ENCODE results near the gene ZEB2.

Gene ZEB2

DNA sequence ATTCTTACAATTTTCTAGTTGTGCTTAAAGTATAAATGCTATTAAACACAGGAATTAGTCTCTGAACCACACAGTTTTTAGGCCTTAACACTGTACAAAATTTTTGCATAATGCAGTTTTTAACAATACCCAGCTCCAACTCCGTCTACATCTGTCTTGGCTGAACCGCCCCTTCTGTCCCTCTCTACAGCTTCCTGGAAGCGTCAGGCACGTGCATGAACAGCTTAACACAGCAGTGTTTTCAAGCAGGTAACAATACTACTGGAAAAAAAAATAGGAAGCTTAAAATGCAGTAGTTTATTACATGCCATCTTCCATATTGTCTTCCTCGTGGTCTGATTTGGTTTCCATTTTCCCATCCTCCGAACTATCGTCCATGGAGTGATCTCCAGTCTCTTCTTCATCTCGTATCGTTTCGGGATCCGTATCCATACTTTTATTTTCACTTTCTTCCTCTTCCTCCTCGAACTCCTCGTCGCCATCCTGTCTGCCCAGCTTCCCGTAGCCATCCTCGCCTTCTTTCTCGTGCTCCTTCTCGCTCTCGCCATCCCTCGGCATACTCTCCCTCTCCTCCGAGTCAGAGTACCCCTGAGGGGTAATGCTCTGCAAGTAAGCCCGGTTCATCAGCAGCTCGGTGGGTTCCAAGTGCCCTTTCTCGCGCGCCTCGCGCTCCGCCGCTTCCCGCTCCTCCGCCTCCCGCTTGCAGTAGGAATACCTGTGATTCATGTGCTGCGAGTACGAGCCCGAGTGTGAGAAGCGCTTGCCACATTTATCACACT, 130.6 kb downstream of the ZEB2 start:
- Histone ChIP-seq H3K36me3 (ENCODE audit: control insufficient read depth in 1 of 2, insufficient read depth in 2 of 2, low read length in 2 of 2) (peaks cover 0 to 9% of the 10 kb centered on the region in 2 donors), H3K4me1 (ENCODE audit: control insufficient read depth in 1 of 2, insufficient read depth in 2 of 2, low read length in 2 of 2) (peaks cover 0 to 3% of the 10 kb centered on the region in 2 donors), H3K9me3 (ENCODE audit: control insufficient read depth in 1 of 2, low read length in 2 of 2) (no peaks in the 10 kb centered on the region), H3K27ac (ENCODE audit: low read length) (no peak overlapping the region), H3K27me3 (ENCODE audit: low read depth, low read length) (no peaks in the 10 kb centered on the region), H3K4me3 (ENCODE audit: low read depth in 1 of 2, low read length in 2 of 2) (peak overlapping the region; percentile 50 to 56)

- Histone ChIP-seq H3K27me3 (ENCODE audit: low read depth, low read length) (no peaks in the 10 kb centered on the region), H3K36me3 (ENCODE audit: control insufficient read depth in 1 of 2, insufficient read depth in 2 of 2, low read length in 2 of 2) (peaks cover 0 to 8% of the 10 kb centered on the region in 2 donors), H3K9me3 (ENCODE audit: control insufficient read depth in 1 of 2, low read length in 2 of 2) (no peaks in the 10 kb centered on the region), H3K27ac (ENCODE audit: low read length) (no peak overlapping the region), H3K4me1 (ENCODE audit: control insufficient read depth in 1 of 2, insufficient read depth in 2 of 2, low read length in 2 of 2) (no peaks in the 10 kb centered on the region), H3K4me3 (ENCODE audit: low read depth in 1 of 2, low read length in 2 of 2) (no peak overlapping the region)
These were observed 134.5 kb downstream of the ZEB2 start for GRCh38 chr2:144385381-144385780.

DNA sequence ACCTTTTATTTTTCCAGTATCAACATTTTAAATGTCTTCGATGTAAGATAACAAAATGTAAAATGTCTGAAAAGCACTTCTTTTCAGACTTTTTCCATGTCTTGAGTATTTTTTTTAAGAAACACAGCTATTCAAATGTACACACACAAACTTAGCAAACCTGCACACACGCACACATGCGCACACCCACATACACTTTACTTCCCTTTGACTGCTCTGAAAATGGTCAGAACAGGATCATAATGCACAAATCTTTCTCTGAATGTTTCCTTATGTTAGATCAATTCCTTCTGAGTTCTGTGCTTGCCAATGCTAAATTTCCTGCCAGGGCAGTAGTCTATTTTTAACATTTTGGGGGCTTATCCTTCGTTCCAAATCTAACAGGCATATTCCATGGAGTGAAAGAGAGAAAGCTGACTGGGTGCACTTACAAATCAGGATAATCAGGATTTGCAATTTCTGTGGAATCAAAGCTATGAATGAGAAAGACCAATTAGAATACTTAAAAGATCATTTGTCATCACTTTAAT, 136.3 kb downstream of the ZEB2 start:
- Histone ChIP-seq H3K4me1 (ENCODE audit: control insufficient read depth in 1 of 2, insufficient read depth in 2 of 2, low read length in 2 of 2) (no peaks in the 10 kb centered on the region), H3K4me3 (ENCODE audit: low read depth in 1 of 2, low read length in 2 of 2) (no peak overlapping the region)

DNA sequence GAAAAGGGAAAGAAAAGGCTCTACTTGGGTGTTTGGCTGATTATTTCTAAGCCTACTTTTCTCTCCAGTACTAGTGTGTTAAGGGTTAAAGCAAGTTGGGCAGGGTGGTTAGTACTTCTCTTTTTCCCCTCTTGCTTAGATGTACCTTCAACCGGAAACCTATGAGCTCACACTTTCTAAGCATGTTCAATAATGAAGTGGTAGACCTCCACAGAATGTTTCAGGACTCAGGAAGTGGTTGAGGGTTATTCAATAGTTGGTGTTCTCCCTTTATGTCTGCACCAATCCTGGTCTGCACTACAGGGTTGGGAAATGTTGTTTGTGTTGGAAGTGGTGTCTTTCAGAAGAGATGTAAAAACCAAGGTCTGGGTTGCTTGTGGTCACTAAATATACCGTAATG, 137.1 kb downstream of the ZEB2 start:
- Histone ChIP-seq H3K27ac (ENCODE audit: low read length) (no peak overlapping the region), H3K4me3 (ENCODE audit: low read depth in 1 of 2, low read length in 2 of 2) (no peak overlapping the region), H3K36me3 (ENCODE audit: control insufficient read depth in 1 of 2, insufficient read depth in 2 of 2, low read length in 2 of 2) (no peaks in the 10 kb centered on the region), H3K9me3 (ENCODE audit: control insufficient read depth in 1 of 2, low read length in 2 of 2) (no peaks in the 10 kb centered on the region), H3K27me3 (ENCODE audit: low read depth, low read length) (no peaks in the 10 kb centered on the region), H3K4me1 (ENCODE audit: control insufficient read depth in 1 of 2, insufficient read depth in 2 of 2, low read length in 2 of 2) (no peaks in the 10 kb centered on the region)

More for the DNA sequence above, 136.3 kb downstream of the ZEB2 start:
- Histone ChIP-seq H3K27ac (ENCODE audit: low read length) (no peak overlapping the region), H3K9me3 (ENCODE audit: control insufficient read depth in 1 of 2, low read length in 2 of 2) (no peaks in the 10 kb centered on the region), H3K36me3 (ENCODE audit: control insufficient read depth in 1 of 2, insufficient read depth in 2 of 2, low read length in 2 of 2) (no peaks in the 10 kb centered on the region), H3K27me3 (ENCODE audit: low read depth, low read length) (no peaks in the 10 kb centered on the region)

GRCh38 chr2:144381716-144382115, 138.2 kb downstream of the ZEB2 start:
- Histone ChIP-seq H3K9me3 (ENCODE audit: control insufficient read depth in 1 of 2, low read length in 2 of 2) (no peaks in the 10 kb centered on the region), H3K4me1 (ENCODE audit: control insufficient read depth in 1 of 2, insufficient read depth in 2 of 2, low read length in 2 of 2) (no peaks in the 10 kb centered on the region), H3K4me3 (ENCODE audit: low read depth in 1 of 2, low read length in 2 of 2) (no peak overlapping the region), H3K36me3 (ENCODE audit: control insufficient read depth in 1 of 2, insufficient read depth in 2 of 2, low read length in 2 of 2) (no peaks in the 10 kb centered on the region), H3K27me3 (ENCODE audit: low read depth, low read length) (no peaks in the 10 kb centered on the region), H3K27ac (ENCODE audit: low read length) (no peak overlapping the region)

DNA sequence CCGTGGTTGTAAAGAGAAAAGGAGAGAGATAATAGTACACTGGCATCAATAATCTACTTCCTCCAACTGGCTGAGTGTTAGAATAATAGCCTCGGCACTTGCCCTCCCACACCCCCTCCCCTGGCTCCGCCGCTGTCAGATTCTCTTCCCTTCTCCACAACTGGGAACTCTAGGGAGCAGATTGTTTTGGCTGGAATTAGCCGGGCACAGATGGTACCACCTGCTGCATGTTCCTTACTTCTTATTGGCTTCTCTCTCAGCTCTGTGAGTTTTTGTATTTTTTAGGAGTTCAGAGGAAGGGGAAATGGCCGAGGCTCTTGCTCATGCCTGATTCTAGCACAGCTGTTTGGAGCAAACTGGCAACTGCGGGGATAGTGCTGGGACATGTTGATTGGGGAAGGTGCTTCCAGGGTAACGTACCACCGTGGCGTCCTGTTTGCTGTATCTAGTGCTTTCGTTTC, 140.0 kb downstream of the ZEB2 start:
- no peaks in the 10 kb centered on the region for H3K4me1 ChIP-seq (ENCODE audit: control insufficient read depth in 1 of 2, insufficient read depth in 2 of 2, low read length in 2 of 2)
- H3K27me3 ChIP-seq (ENCODE audit: low read depth, low read length): no peaks in the 10 kb centered on the region
- peak overlapping the region; percentile 5 for H3K27ac ChIP-seq (ENCODE audit: low read length)
- H3K4me3 ChIP-seq (ENCODE audit: low read depth in 1 of 2, low read length in 2 of 2): peak overlapping the region in 1 of 2 donors; percentile 30
- no peaks in the 10 kb centered on the region for H3K9me3 ChIP-seq (ENCODE audit: control insufficient read depth in 1 of 2, low read length in 2 of 2)
- no peaks in the 10 kb centered on the region for H3K36me3 ChIP-seq (ENCODE audit: control insufficient read depth in 1 of 2, insufficient read depth in 2 of 2, low read length in 2 of 2)

DNA sequence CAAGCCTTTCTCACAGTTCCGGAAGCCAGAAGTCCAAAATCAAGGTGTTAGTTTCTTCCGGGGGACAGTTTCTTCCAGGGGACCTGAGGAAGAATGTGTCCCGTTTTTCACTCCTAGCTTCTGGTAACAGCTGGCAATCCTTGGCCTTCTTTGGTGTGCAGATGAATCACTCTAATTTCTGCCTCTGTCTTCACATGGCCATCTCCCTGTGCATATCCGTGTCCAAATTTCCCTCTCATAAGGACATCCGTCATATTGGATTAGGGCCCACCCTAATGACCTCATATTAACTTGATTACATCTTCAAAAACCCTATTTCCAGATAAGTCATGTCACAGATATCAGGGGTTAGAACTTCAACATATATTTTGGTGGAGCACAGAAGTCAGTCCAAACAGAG, 141.4 kb downstream of the ZEB2 start:
- H3K9me3 ChIP-seq (ENCODE audit: control insufficient read depth in 1 of 2, low read length in 2 of 2): no peaks in the 10 kb centered on the region

DNA sequence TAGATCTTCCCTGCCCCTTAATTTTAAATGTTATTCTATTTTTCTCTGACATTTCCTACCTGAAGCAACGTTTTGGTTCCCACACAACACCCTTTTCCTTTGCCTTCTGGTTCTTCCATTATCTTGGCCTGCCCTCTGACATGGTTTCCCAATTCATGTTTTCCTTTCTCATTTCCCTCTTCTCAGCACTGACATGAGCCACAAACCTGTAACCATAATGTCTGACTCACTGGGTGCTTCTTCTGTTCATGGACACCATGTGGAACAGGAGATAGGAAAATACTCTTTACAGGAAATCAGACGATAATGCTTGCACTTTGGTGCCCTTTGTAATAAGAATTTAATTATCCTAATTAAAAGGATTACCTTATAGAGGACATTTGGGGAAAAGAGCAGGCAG, 142.0 kb downstream of the ZEB2 start:
- no peaks in the 10 kb centered on the region for H3K27me3 ChIP-seq (ENCODE audit: low read depth, low read length)
- no peak overlapping the region for H3K4me3 ChIP-seq (ENCODE audit: low read depth in 1 of 2, low read length in 2 of 2)
- H3K4me1 ChIP-seq (ENCODE audit: control insufficient read depth in 1 of 2, insufficient read depth in 2 of 2, low read length in 2 of 2): no peaks in the 10 kb centered on the region
- H3K27ac ChIP-seq (ENCODE audit: low read length): no peak overlapping the region
- no peaks in the 10 kb centered on the region for H3K36me3 ChIP-seq (ENCODE audit: control insufficient read depth in 1 of 2, insufficient read depth in 2 of 2, low read length in 2 of 2)
- no peaks in the 10 kb centered on the region for H3K9me3 ChIP-seq (ENCODE audit: control insufficient read depth in 1 of 2, low read length in 2 of 2)

More for the DNA sequence above, 141.4 kb downstream of the ZEB2 start:
- Histone ChIP-seq H3K27ac (ENCODE audit: low read length) (no peak overlapping the region), H3K4me3 (ENCODE audit: low read depth in 1 of 2, low read length in 2 of 2) (no peak overlapping the region), H3K36me3 (ENCODE audit: control insufficient read depth in 1 of 2, insufficient read depth in 2 of 2, low read length in 2 of 2) (no peaks in the 10 kb centered on the region), H3K4me1 (ENCODE audit: control insufficient read depth in 1 of 2, insufficient read depth in 2 of 2, low read length in 2 of 2) (no peaks in the 10 kb centered on the region), H3K27me3 (ENCODE audit: low read depth, low read length) (no peaks in the 10 kb centered on the region)

DNA sequence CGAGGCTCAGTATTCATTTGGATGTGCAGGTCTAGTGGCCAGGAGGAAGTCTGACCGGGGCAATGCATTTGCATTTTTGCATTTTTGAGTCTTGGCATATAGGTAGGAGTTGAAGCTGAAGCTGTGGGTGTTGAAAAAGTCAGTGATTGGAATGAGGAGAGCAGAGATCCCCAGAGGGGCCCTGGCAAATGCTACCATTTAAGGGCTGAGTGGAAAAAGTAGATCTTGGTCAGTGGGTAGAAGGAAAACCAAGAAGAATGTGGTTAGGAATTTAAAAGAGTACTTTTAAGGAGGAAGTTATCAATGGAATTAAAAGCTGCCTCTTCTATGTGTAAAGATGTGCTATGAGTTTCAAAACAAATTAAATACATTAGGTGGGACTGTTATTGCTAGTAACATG, 143.0 kb downstream of the ZEB2 start:
- Histone ChIP-seq H3K4me3 (ENCODE audit: low read depth in 1 of 2, low read length in 2 of 2) (no peak overlapping the region), H3K27me3 (ENCODE audit: low read depth, low read length) (no peaks in the 10 kb centered on the region), H3K4me1 (ENCODE audit: control insufficient read depth in 1 of 2, insufficient read depth in 2 of 2, low read length in 2 of 2) (no peaks in the 10 kb centered on the region), H3K9me3 (ENCODE audit: control insufficient read depth in 1 of 2, low read length in 2 of 2) (no peaks in the 10 kb centered on the region), H3K27ac (ENCODE audit: low read length) (no peak overlapping the region), H3K36me3 (ENCODE audit: control insufficient read depth in 1 of 2, insufficient read depth in 2 of 2, low read length in 2 of 2) (no peaks in the 10 kb centered on the region)

DNA sequence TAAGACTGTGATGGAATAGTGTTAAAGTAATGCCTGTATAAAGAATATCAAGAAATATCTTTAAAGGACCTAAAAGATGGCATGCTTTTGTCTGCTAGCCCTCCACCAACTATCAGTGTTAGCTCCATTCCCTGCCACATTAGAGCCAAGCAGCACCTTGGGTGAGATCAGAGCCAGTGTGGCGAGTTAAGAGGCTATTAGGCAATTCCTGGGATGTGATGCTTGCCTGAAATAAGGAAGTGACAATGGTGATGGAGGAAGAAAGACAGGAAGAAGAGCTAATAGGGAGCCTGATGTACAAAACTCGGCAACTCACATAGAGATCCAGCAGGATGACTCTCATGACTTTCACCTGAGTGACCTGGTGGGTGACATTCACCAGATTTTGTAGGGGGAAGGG, 143.5 kb downstream of the ZEB2 start:
- H3K9me3 ChIP-seq (ENCODE audit: control insufficient read depth in 1 of 2, low read length in 2 of 2): no peaks in the 10 kb centered on the region
- no peaks in the 10 kb centered on the region for H3K36me3 ChIP-seq (ENCODE audit: control insufficient read depth in 1 of 2, insufficient read depth in 2 of 2, low read length in 2 of 2)
- H3K27me3 ChIP-seq (ENCODE audit: low read depth, low read length): no peaks in the 10 kb centered on the region
- no peak overlapping the region for H3K4me3 ChIP-seq (ENCODE audit: low read depth in 1 of 2, low read length in 2 of 2)
- H3K27ac ChIP-seq (ENCODE audit: low read length): no peak overlapping the region
- no peaks in the 10 kb centered on the region for H3K4me1 ChIP-seq (ENCODE audit: control insufficient read depth in 1 of 2, insufficient read depth in 2 of 2, low read length in 2 of 2)

- Histone ChIP-seq H3K27ac (ENCODE audit: low read length) (no peak overlapping the region), H3K9me3 (ENCODE audit: control insufficient read depth in 1 of 2, low read length in 2 of 2) (no peaks in the 10 kb centered on the region), H3K27me3 (ENCODE audit: low read depth, low read length) (no peaks in the 10 kb centered on the region), H3K4me3 (ENCODE audit: low read depth in 1 of 2, low read length in 2 of 2) (no peak overlapping the region), H3K4me1 (ENCODE audit: control insufficient read depth in 1 of 2, insufficient read depth in 2 of 2, low read length in 2 of 2) (peaks cover 0 to 4% of the 10 kb centered on the region in 2 donors), H3K36me3 (ENCODE audit: control insufficient read depth in 1 of 2, insufficient read depth in 2 of 2, low read length in 2 of 2) (no peaks in the 10 kb centered on the region)
These were observed 145.7 kb downstream of the ZEB2 start for GRCh38 chr2:144374163-144374661.
